GM12878 (cell line): Measurements from ENCODE around the gene KMO. TPM values are rescaled to one million over a fixed set of nuclear protein-coding genes. Genes with fewer than 3 reads are reported as not detected.

Experiments
- ATAC-seq: fragments of 200-7000 bp; cut with Tn5 transposase; 3 replicates; pipeline ENCODE4 v1.9.1; 2020; ENCODE audit warnings: mild to moderate bottlenecking, moderate library complexity
- BruUV-seq: library from RNA; stranded (reverse); fragments of 400-500 nt; replicated peaks from 2 replicates; lab custom pipeline; 2021; lab: Mats Ljungman, UMichigan
- CTCF ChIA-PET: fragments of 300-600 bp; sonication (Branson Sonifier 250); formaldehyde crosslinking; extraction: SDS; loops from one replicate; lab custom pipeline; 2021; ENCODE audit warnings: inconsistent platforms; lab: Yijun Ruan, JAX
- POLR2A ChIA-PET: fragments of 350-600 bp; formaldehyde crosslinking; extraction: SDS; loops from one replicate; lab custom pipeline; 2021; ENCODE audit warnings: inconsistent platforms; lab: Charles Lee
- RAD21 ChIA-PET: fragments of 300-600 bp; sonication (Branson Sonifier 250); formaldehyde crosslinking; loops from one replicate; lab custom pipeline; 2023; ENCODE audit warnings: antibody characterized with exemption; ENCODE audit not compliant: unreplicated experiment; lab: Charles Lee
- SMC1A ChIA-PET: fragments of 300-600 bp; sonication (Branson Sonifier 250); formaldehyde crosslinking; loops from one replicate; lab custom pipeline; 2023; ENCODE audit not compliant: unreplicated experiment, uncharacterized antibody; lab: Charles Lee
- DNase-seq: peaks from one replicate; pipeline ENCODE4 v3.0.0-alpha.2; 2011; ENCODE audit warnings: low read depth, low spot score
- FAIRE-seq: peaks from 3 replicates; lab custom pipeline; 2011; peaks lifted over from hg19 to GRCh38; lab: Jason Lieb, UNC
- H2AFZ ChIP-seq: 2 replicates; pipeline ENCODE4 v1.6.0; 2011; ENCODE audit warnings: low read depth, low read length, control low read depth; ENCODE audit not compliant: control insufficient read depth
- H3K27ac ChIP-seq: 2 replicates; pipeline ENCODE4 v1.5.1; 2011; ENCODE audit warnings: control low read depth; ENCODE audit not compliant: control insufficient read depth, insufficient read depth
- H3K27me3 ChIP-seq, 2 experiments: replicated peaks in 1 of 2; 2 replicates each; pipeline versions ENCODE4 v1.6.0 to v1.6.1; 2011; ENCODE audit warnings: low read length in 1 of 2; ENCODE audit not compliant: control insufficient read depth in 2 of 2, insufficient read depth in 2 of 2
- H3K36me3 ChIP-seq, 2 experiments: 2 replicates each; pipeline ENCODE4 v1.5.1; 2011; ENCODE audit warnings: low read length in 1 of 2; ENCODE audit not compliant: control insufficient read depth in 2 of 2, insufficient read depth in 2 of 2
- H3K4me1 ChIP-seq: 2 replicates; pipeline ENCODE4 v1.6.1; 2011; ENCODE audit warnings: mild to moderate bottlenecking, low read length, moderate library complexity, mixed read lengths; ENCODE audit not compliant: control insufficient read depth, insufficient read depth
- H3K4me2 ChIP-seq: 2 replicates; pipeline ENCODE4 v1.6.0; 2011; ENCODE audit warnings: control low read depth; ENCODE audit not compliant: control insufficient read depth, insufficient read depth
- H3K4me3 ChIP-seq: fragments of 200-600 bp; sonication (generic); 2 replicates; pipeline ENCODE4 v1.5.1; 2016
- H3K79me2 ChIP-seq: 2 replicates; pipeline ENCODE4 v1.6.0; 2011; ENCODE audit warnings: low read length; ENCODE audit not compliant: control insufficient read depth, insufficient read depth
- H3K9ac ChIP-seq: 2 replicates; pipeline ENCODE4 v1.8.0; 2011; ENCODE audit warnings: low read length, control low read depth, mixed read lengths; ENCODE audit not compliant: control insufficient read depth, insufficient read depth
- H3K9me3 ChIP-seq: replicated peaks from 3 replicates; pipeline ENCODE4 v1.5.1; 2011; ENCODE audit warnings: mild to moderate bottlenecking, low read length; ENCODE audit not compliant: control insufficient read depth, insufficient read depth
- H4K20me1 ChIP-seq: 2 replicates; pipeline ENCODE4 v1.6.0; 2011; ENCODE audit not compliant: control insufficient read depth, insufficient read depth
- CEBPB ChIP-seq, 2 experiments: fragments of 150-350 bp in 1 of 2; IDR thresholded peaks; 2 replicates each; pipeline ENCODE4 v1.6.1; 2012 to 2014; ENCODE audit warnings: low read depth in 2 of 2, low read length in 2 of 2, borderline replicate concordance in 1 of 2, inconsistent platforms in 1 of 2
- FOXK2 ChIP-seq: fragments of 450-650 bp; IDR thresholded peaks from 2 replicates; pipeline ENCODE4 v1.6.1; 2017; ENCODE audit warnings: mild to moderate bottlenecking, moderate library complexity
- JUNB ChIP-seq: IDR thresholded peaks from 2 replicates; pipeline ENCODE4 v1.6.1; 2016; ENCODE audit warnings: antibody characterized with exemption, mild to moderate bottlenecking
- NFYB ChIP-seq: IDR thresholded peaks from 2 replicates; pipeline ENCODE4 v1.6.1; 2011; ENCODE audit warnings: low read depth, mild to moderate bottlenecking, low read length, improper control_type of control experiment, moderate library complexity; ENCODE audit not compliant: insufficient read depth
- NRF1 ChIP-seq: conservative IDR thresholded peaks from 2 replicates; pipeline ENCODE4 v1.6.1; 2011; ENCODE audit warnings: mild to moderate bottlenecking, low read depth, low read length, improper control_type of control experiment
- PML ChIP-seq: IDR thresholded peaks from 2 replicates; pipeline ENCODE4 v1.6.1; 2012; ENCODE audit warnings: low read length, inconsistent platforms
- POLR2AphosphoS2 ChIP-seq: IDR thresholded peaks from 2 replicates; pipeline ENCODE4 v1.6.1; 2011; ENCODE audit warnings: low read depth, mild to moderate bottlenecking, low read length, improper control_type of control experiment, moderate library complexity
- RFX5 ChIP-seq: IDR thresholded peaks from 2 replicates; pipeline ENCODE4 v1.6.1; 2011; ENCODE audit warnings: low read depth, low read length, improper control_type of control experiment
- SREBF1 ChIP-seq: IDR thresholded peaks from 2 replicates; pipeline ENCODE4 v1.6.1; 2012; ENCODE audit warnings: mild to moderate bottlenecking, low read length
- ZNF622 ChIP-seq: fragments of 450-650 bp; IDR thresholded peaks from 2 replicates; pipeline ENCODE4 v1.6.1; 2017; ENCODE audit warnings: mild to moderate bottlenecking, inconsistent platforms
- WGBS: methylation state at CpG from one replicate; pipeline ENCODE4 v1.1.6; 2016; ENCODE audit warnings: low lambda C conversion rate; ENCODE audit not compliant: insufficient replicate concordance, insufficient coverage; ENCODE audit errors: missing lambda C conversion rate; 5-methylcytosine and 5-hydroxymethylcytosine counted together
- in situ Hi-C: fragments of 300-500 bp; cut with MboI; formaldehyde crosslinking; loops from 9 replicates; pipeline ENCODE4 v1.14.3; 2018; ENCODE audit warnings: mixed read lengths
- intact Hi-C: fragments of 100-400 bp; cut with micrococcal nuclease; formaldehyde crosslinking; loops from one replicate; pipeline ENCODE4 v1.14.2; 2022; ENCODE audit not compliant: unreplicated experiment
- polyA plus RNA-seq, 11 experiments: library from polyadenylated mRNA; depleted of rRNA in 4 of 11; unstranded in 6 of 11; stranded (reverse) in 5 of 11; fragments of >200 nt; fragmentation: Nextera tagmentation in 4 of 11; fragmentation: Illumina TruSeq in 1 of 11; extraction: Ambion mirVana in 4 of 11; extraction: Trizol in 1 of 11; gene quantifications; 1 replicate in 1 of 11; 2 replicates in 10 of 11; pipeline versions ENCODE4 v1.2.1 to v1.2.3, GENCODE V29; 2011 to 2016; ENCODE audit warnings: inconsistent platforms in 2 of 11, missing spikeins in 2 of 11, low read depth in 1 of 11
- total RNA-seq, 4 experiments: library from RNA; depleted of rRNA in 3 of 4; stranded (reverse); fragments of >200 nt in 3 of 4; fragmentation: Illumina TruSeq in 1 of 4; extraction: Trizol in 1 of 4; gene quantifications; 2 replicates each; pipeline versions ENCODE4 v1.2.1 to v1.2.3, GENCODE V29; 2013 to 2021

The KMO gene
- total and polyA plus RNA-seq, 10 of the 15 experiments (the other 5 are each of a cell fraction or from before 2014, with no cell fraction given) = 0.68 to 5.9 (median 1.5) TPM

- in situ Hi-C loops = loop anchor here (5.0 kb wide), 1 partner anchor 93 kb away; the partner anchor contains the start of gene KMO
- Histone ChIP-seq H2AFZ (no peak overlapping the region), H3K4me1 (peaks cover 3% of the 10 kb centered on the region), H3K9me3 (no peaks in the 10 kb centered on the region), H3K9ac (no peak overlapping the region), H3K27ac (no peak overlapping the region), H3K36me3 (no peaks in the 10 kb centered on the region), H3K27me3 (no peaks in the 10 kb centered on the region), H3K79me2 (no peaks in the 10 kb centered on the region), H4K20me1 (no peaks in the 10 kb centered on the region), H3K4me2 (no peak overlapping the region), H3K4me3 (no peak overlapping the region)
- CTCF ChIA-PET = interaction anchor here (1.9 to 2.2 kb wide), 2 partner anchors 8 to 14 kb away, joined by 4 to 11 read pairs; no protein-coding TSS in a partner anchor
- FAIRE-seq = no peak
- intact Hi-C loops = no loop called here
- DNase-seq = no peak
- SMC1A ChIA-PET = interaction anchor here (1.5 to 1.6 kb wide), 2 partner anchors 11 to 13 kb away, joined by 3 to 4 read pairs; no protein-coding TSS in a partner anchor
- RAD21 ChIA-PET = interaction anchor here (3.0 kb wide), 1 partner anchor 14 kb away, joined by 23 read pairs; no protein-coding TSS in a partner anchor
- 98% methylated on average over 2 of the region's 2 CpGs for WGBS
- no peak for TF ChIP-seq SREBF1
- no peak for TF ChIP-seq ZNF622
- TF ChIP-seq FOXK2 = no peak
- no peak for TF ChIP-seq CEBPB (IDR thresholded peaks at IDR 0.05; ENCODE audit: borderline replicate concordance in 1 of 2, low read depth in 2 of 2, low read length in 2 of 2)
- no peak for TF ChIP-seq JUNB
- no peak for TF ChIP-seq RFX5
- TF ChIP-seq NRF1 = no peak
- TF ChIP-seq POLR2AphosphoS2 = no peak
- no peak for TF ChIP-seq PML
- TF ChIP-seq NFYB = no peak
- POLR2A ChIA-PET = no interaction called here
- no TSS peak for BruUV-seq
- ATAC-seq = no peak
These were observed 92.8 kb downstream of the KMO start for GRCh38 chr1:241624935-241625334.
